Amygdala (tissue), 56 donors: Measurements from ENCODE around the gene SLC22A4.
A peak's percentile ranks its signal among the peaks of the same experiment; 100 is the strongest.

Experiments used
- DNase-seq, 56 donors: peaks; one replicate each; lab custom pipeline; 2025; lab: John Stamatoyannopoulos, UW

Gene SLC22A4

DNA sequence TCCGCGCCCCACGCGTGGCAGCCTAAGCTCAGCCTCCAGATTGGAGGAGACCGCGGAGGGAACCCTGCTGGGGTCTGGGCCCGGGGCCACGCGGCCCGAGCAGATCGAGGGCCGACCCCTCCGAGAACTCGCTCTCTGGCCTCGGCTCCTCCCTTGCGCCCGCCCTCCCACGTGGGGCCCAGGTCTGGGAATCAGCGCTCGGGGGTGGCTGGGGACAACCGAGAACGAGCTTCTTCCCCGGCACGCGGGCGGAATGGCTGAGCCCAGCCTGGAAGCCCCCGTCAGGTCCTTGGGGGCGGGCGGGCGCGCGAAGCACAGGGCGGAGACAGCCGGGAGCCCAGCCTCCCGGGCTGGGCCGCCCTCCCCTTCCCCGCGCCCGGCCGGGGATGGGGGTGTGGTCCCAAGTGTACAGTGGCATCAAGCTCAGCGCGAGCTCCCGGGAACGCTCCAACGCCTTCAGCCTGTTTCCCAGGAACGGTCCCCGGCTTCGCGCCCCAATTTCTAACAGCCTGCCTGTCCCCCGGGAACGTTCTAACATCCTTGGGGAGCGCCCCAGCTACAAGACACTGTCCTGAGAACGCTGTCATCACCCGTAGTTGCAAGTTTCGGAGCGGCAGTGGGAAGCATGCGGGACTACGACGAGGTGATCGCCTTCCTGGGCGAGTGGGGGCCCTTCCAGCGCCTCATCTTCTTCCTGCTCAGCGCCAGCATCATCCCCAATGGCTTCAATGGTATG lies at the start of gene SLC22A4:
Gene SLC22A4 (plus strand): TSS at position 403 of the 736 bp plus-strand sequence. CDS start 223 bp downstream, at position 626.
- peak in 55 of 56 donors; percentile 32 to 91 (median 82) for DNase-seq

DNA sequence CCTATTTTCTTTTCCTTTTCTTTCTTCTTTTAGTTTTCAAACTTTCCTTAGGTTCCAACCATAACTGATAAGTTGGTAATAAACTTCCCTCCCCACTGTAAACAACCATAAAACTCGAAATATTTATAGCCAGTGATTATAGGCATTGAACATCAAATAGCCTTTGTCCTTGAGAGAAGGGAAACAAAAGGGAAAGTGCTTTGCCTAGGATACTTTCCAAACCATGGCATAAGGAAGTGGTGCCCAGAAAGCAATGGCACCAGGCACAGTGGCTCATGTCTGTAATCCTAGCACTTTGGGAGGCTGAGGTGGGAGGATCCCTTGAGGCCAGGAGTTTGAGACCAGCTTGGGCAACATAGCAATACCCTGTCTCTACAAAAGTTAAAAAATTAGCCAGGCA lies 48.6 kb upstream of the SLC22A4 start:
- no peak for DNase-seq

DNA sequence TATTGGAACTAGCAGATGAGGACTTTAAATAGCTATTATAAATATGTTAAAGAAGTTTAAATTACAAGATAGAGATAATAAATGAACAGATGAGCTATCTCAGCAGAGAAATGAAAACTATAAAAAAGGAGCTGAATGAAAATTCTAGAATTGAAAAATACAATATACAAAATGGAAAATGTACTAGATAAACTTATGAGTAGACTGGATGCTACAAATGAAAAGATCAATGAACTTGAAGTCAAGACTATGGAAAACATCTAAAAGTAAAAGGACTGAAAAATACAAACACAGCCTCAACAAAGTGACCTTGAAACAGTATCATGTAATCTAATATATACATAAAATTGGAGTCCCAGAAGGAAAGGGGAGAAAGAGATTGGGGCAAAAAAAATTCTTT lies 47.4 kb upstream of the SLC22A4 start:
- no peak for DNase-seq

DNA sequence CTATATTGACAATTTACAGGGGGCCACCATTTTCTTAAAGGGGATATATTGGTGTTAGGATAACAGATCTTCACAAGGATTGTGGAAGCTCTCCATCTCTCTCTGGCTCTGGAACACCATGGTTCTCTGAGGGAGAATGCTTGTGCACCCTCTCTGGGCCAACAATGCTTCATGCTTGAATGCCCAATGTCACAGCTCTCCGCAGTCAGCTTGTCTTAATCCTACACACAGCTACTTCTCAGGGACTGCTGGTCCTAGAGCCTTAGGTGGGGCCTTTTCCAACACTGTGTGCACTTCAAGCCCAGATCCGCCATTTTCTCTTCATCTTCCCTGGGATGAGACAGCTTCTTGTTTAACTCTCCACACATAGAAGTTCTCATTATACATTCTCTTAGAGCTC lies 43.6 kb upstream of the SLC22A4 start:
- peak in 1 of 56 donors; percentile 5 for DNase-seq

DNA sequence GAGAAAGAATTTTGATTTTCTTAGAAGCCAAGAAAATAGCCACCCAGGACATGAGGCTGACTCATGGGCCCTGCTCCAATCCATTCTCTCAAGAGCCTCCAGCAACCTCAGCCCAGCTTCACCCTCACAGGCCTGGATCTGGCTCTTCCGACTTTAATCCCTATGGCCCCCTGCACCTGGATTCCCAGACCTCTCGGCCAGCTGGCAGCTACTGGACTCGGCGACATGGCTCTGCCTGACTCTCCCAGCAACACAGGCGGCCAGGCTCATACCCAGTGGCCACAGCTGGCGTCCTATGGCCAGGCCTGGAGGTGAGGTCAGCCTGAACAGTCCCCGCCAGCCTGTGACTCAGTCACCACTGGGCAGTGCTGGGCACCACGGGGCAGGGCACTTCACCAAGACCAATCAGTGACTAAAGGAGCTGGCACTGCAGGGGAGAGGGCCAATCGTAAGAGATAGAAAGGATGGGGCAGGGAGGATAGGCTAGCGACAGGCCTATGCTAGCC lies 42.9 kb upstream of the SLC22A4 start:
- peak in 33 of 56 donors; percentile 16 to 85 (median 60) for DNase-seq

DNA sequence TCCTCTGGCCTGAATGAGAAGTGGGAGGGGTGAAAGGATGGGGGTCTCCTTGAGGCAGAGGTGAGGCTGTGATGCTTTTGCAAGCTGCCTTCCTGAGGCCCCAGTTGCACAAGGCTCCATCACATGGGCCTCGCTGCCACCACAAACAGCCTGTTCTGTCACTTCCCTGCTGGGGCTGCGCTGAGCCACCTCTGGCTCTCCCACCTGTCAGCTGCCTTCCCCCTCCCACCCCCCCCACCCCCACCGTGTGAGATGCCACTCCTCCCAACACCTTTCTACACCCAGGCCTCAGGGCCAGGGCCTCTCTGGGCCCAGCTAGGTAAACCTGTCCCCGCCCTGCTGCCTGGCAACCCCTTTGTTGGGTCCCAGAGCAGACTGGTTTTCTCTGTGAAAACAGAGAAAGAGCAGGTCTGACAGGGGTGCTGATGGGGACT lies 41.2 kb upstream of the SLC22A4 start:
- no peak for DNase-seq

DNA sequence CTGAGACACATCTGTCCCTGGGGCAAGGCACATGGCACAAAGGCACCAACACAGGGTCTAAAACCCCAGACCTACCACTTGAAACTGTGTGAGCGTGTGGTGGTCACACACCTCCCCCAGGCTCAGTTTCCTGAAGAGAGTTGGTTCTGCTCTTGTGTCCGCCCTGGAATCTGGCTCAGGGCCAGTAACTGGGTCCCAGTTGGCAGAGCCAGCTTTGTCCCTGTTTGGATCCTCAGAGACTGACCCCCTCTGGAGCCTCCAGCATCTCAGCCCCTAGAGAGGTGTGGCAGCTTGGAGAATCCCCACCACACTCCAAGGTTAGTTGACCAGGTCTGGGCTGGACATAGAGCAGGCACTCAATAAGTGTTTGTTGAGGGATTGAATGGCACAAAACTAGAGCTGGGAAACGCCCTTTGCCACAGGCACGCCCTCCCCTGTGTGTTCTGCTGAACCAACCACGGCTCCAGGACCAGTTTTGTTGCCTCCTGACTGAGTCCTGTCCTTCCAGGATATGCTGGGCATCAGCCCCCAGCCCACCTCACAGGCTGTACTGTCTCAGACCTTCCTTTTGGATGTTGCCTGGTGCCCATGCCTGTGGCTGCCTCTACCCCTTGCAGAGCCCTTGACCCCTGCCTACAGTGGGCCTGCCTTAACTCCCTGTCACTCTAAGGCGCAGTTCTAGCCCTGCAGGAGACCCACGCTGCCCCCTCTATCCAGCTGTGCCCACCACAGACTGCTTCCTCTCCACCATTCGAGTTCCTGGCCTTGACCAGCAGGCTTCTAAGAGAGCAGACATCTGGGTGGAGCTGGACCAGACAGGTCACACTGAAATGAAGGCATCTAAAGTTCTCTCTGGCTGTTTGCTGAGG lies 40.5 kb upstream of the SLC22A4 start:
- DNase-seq: no peak

DNA sequence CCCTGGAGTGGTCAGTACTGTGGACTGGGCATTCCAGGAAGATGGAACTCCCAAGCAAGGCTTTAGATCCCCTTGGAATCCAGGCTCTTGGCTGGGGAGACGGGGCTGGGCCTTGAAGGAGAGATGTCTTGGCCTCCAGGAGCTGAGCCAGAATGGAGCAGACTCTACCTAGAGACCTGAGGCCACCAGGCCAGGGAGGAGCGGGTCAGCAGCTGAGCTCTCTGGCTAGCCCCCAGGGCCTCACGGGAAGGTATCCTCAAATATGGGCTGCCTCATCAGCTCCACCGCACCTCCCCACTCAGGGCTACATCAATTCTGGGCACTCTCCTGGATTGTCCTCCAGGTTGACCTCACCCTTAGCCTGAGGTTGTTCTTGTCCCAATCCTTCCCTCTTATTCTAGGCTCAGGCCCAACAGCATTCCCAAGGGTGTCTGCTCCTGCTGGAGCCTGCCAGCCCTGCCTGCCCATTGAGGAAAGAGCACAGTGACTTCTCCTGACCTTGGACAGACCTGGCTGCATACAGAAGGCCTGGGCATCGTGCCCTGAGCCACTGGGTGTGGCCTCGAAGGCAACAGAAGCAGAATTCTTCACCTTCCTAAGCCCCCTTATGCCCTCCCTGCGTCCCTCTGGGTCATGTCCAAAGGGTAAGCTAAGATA lies 39.7 kb upstream of the SLC22A4 start:
- DNase-seq: no peak

DNA sequence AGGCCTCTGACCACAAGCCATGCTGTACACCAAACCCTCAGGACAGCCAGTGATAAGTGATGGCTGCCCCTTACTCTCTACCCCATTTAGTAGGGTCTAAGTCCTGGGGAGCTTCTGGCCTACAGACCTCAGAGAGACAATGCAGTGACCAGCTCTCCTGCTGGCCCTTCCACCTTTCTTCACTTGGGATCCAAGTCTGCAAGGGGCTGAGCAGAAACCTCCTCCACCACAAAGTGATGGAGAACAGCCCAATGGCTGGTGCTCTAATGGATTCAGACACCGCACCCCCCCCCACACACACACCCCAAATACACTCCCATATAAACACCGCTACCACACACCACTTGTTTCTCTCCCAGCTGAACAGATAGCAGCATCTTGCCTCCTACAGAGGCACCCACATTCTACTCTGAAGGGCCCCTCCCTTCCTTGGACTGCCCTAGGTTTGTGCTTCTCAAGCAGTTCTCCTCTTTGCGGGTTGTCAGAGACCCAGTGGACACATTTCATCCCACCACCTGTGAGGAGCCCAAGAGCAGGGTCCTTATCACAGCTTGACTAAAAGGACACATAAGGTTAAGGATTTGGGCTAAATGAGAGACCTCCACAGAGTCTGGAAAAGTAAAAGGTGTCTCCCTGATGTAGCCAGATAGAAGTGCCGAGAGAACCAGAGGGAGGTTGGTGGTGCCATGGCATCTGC lies 38.0 kb upstream of the SLC22A4 start:
- DNase-seq: no peak

DNA sequence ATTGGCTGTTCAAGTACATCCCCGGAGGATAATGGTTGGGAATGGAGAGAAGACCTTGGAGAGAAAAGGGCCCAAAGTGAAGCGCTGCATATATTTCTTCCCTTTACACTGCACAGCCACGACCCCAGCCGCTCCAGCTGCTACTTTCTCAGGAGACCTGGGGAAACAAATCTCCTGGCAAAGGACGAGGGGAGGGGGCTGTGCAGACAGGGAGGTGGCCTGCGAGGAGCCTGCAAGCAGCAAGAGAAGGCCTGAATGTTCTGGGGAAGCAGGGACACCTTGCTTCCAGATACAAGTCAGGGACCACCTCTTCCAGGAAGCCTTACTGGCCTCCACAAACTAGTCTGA lies 37.4 kb upstream of the SLC22A4 start:
- DNase-seq: no peak

DNA sequence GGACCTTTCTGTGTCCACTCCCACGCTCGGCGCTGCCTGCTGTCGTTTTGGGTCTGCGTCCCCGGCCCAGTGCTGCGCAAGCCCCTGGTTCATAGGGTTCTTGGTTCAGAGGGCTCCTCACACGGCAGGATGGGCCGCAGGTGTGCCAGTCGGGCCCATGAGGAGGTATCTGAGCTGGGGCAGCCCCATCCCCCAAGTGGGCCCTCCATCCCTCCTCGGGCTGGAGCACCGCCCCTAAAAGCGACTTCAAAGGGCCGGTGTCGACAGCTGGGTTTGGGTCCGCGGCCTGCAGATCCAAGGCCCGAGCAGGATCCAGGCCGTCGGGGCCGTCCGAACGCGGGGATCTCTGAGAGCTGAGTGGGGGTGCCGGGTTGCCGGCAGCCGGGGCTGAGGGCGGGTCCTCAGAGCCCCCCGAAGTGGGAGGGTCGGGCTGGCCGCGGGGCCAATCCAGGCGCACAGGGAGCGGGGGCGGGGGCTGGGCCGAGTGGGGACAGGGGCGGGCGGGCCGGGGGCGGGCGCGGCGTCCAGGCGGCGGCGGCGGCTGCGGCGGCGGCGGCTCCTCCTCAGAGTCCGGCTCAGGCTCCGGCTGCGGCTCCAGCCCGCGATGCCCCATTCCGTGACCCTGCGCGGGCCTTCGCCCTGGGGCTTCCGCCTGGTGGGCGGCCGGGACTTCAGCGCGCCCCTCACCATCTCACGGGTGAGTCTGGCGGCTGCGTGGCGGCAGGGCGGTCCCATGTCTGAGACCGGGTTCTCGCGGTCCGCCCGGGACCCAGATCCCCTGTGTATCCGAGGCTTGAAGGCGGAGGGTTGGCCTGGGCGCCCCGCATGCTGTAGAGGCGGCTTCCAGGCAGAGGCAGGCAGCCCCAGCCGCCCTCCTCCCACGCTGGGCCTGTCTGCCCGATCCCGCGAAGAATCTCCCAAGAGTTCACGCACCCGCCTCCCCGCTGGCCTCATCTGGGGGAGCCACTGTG lies 36.8 kb upstream of the SLC22A4 start, which contains the start of gene PDLIM4:
Gene PDLIM4 (plus strand): TSS at position 566 of the 971 bp plus-strand sequence. CDS start 39 bp downstream, at position 605.
- peak in 3 of 56 donors; percentile 17 to 41 (median 36) for DNase-seq

DNA sequence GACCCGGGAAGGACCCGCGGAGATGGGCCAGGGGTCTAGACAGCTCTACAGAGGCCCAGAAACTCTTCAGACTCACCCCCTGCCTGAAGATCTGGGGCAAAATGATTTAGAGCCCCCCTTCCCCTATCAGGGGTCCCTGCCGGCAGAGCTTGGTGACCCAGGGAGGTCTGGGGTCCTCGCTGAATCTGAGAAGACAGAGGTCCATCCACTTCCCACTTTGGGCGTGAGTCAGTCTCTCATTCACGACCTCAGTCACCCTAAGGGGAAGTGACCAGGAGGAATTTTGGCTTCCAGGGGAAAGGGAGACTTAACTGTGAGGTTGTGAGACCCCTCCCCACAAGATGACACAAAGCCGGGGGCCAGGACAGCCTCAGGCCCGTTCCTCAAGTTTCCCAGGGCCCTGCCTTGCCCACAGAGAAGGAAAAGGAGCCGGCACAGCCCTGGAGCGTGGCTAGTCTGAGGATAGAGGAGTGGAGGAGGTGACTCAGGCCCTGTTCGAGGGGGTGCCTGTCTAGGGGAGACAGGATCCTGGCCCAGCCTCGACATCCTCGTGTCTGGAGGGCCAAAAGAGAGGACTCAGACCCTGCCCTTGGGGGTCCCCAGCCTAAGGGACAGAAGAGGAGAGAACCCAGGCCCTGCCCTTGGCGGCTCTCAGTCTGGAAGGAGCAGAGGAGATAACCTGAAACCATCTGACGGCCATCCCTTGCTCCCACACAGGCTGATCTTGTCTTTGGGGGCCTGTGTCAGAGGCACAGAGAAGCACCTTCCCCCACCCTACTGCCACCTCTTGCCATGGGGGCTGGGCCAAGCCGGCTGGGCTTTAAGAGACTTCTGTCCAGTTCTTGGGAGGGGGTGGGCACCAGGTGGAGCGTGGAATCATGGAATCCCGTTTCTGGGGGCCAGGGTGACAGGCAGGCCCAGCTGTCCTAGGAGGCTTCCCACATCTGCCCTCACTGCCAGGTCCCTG lies 35.8 kb upstream of the SLC22A4 start:
- no peak for DNase-seq

DNA sequence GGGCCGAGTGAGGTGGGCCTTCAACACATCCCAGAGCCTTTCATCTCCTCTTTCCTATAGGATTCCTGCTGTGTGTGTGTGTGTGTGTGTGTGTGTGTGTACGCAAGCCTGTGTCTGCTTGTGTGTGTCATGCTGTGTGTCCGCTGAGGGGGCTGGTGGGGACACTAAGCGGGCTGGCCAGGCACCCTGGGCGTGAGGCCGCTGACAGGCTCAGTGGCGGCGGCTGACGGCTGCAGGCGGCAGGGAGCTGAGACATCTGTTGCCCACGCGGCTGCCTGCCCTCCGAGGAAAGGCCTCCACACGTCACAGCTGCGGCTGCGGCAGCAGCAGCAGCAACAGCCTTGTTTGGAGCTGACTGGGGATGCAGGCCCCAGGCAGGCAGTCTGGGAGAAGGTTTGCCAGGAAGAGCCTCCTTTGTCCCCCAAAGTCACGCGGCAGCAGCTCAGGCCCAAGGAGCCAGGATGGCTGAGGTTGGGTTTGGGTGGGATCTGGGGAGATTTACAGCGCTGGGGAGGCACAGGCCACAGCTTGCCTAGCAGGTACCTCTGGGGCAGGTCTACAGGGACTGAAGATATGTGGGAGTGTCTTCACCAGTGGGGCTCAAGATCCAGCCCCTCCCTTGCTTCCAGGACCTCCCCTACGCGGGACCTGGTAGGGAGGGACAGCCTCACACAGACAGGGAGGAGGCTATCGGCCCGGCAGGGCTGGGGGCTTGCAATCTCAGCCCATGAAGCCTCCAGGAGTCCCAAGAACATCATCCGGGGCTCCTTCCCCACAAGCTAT lies 34.9 kb upstream of the SLC22A4 start:
- peak in 30 of 56 donors; percentile 28 to 80 (median 46) for DNase-seq

DNA sequence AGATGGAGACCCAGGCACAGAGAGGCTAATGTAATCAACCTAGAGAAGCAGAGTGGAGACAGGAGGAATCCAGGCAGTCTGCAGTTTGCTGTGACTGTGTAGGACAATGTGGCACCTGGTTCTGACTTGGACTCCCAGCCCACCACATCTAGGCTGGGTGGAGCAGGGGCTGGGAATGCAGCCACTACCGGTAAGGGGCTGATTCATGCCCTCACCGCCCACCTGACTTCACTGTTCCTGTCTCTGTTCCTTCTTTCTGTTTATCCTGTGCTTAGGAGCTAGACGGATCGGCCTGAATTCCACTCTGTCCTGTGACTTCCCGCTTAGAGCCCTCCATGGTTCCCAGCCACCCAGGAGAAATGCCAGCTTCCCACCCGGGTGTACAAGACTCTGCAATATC lies 34.1 kb upstream of the SLC22A4 start:
- DNase-seq: peak in 4 of 56 donors; percentile 24 to 38 (median 28)

DNA sequence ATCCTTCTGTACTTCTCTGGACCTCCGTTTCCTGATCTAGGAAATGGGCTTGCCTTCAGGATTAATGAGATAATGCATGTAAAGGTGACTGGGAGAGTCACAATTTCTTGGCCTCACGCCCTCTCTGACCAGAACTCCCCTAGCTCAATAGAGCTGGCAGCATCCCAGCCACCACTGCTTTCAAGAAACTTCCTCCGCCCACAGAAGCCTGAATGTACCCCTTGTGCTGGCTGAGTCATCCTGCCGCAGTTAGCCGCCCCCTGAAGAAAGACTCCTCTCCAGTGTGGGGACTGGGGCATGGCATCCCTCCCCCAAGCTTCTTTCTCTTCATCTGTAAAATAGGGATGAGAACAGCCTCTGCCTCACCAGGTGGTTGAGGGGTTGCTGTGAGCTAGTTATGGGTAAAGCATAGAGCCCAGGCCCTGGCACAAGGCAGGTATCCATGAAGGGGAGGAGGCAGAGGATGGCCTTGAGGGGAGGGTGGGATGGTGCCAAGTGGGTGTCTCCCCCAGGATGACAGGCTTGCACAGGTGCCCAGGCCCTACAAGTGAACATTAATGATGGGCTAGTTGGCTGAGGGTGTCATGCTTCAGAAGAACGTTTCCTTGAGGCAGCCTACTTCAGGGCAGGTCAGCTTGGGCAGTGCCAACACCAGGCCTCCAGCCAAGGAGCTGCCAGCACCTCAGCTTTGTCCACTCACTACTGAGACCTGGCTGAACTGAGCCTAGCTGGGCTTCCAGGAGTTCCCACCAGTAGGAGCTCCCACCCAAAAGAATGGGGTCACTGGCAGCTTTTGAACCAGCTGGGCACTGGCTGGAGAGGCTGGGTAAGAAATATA lies 33.3 kb upstream of the SLC22A4 start:
- DNase-seq: peak in 38 of 56 donors; percentile 19 to 84 (median 54)
